HEK293 (cell line): ENCODE measurements around the gene ZNHIT1.

Source experiments
- CTCF ChIA-PET: fragments of 350-600 bp; formaldehyde crosslinking; extraction: SDS; loops from one replicate; lab custom pipeline; 2021; ENCODE audit warnings: antibody characterized with exemption; lab: Yijun Ruan, JAX
- POLR2A ChIA-PET: fragments of 300-600 bp; formaldehyde crosslinking; extraction: SDS; loops from one replicate; lab custom pipeline; 2020; ENCODE audit warnings: antibody characterized with exemption, inconsistent platforms; lab: Yijun Ruan, JAX
- H3K27ac ChIP-seq: fragments of 200-500 bp; sonication (Bioruptor generic); 2 replicates; pipeline ENCODE4 v1.5.1; 2014; ENCODE audit warnings: low read depth, low read length, control low read depth, inconsistent platforms; ENCODE audit errors: extremely low read depth
- H3K36me3 ChIP-seq, 2 experiments: fragments of 200-500 bp in 1 of 2; sonication (Bioruptor generic) in 1 of 2; 1 replicate in 1 of 2; 2 replicates in 1 of 2; pipeline ENCODE4 v1.5.1; 2014 to 2017; ENCODE audit warnings: inconsistent platforms in 2 of 2, low read length in 2 of 2; ENCODE audit not compliant: control insufficient read depth in 2 of 2, insufficient read depth in 1 of 2
- H3K4me1 ChIP-seq: fragments of 200-500 bp; sonication (Bioruptor generic); 2 replicates; pipeline ENCODE4 v1.5.1; 2014; ENCODE audit warnings: mild to moderate bottlenecking, low read length, inconsistent platforms; ENCODE audit not compliant: control insufficient read depth, insufficient read depth
- H3K4me3 ChIP-seq: 2 replicates; pipeline ENCODE4 v1.5.1; 2011; ENCODE audit warnings: low read depth, mild to moderate bottlenecking, control low read depth, low read length, moderate library complexity
- H3K9me3 ChIP-seq: fragments of 200-500 bp; sonication (Bioruptor generic); 2 replicates; pipeline ENCODE4 v1.5.1; 2014; ENCODE audit warnings: low read depth, low read length, inconsistent platforms; ENCODE audit not compliant: control insufficient read depth, insufficient read depth
- GLIS2 ChIP-seq: fragments of 450-650 bp; formaldehyde crosslinking; IDR thresholded peaks from 2 replicates; pipeline ENCODE4 v1.5.1; 2016; ENCODE audit warnings: missing biosample characterization, missing genetic modification characterization
- HOXD13 ChIP-seq: sonication (generic); formaldehyde crosslinking; IDR thresholded peaks from 2 replicates; pipeline ENCODE4 v1.8.0; 2022; ENCODE audit warnings: missing genetic modification reagents, borderline replicate concordance
- MEIS1 ChIP-seq: sonication (generic); formaldehyde crosslinking; IDR thresholded peaks from 2 replicates; pipeline ENCODE4 v1.8.1; 2022; ENCODE audit warnings: missing genetic modification reagents, mild to moderate bottlenecking, borderline replicate concordance
- MZF1 ChIP-seq: fragments of 450-650 bp; formaldehyde crosslinking; IDR thresholded peaks from 2 replicates; pipeline ENCODE4 v1.5.1; 2017; ENCODE audit warnings: missing biosample characterization, missing genetic modification characterization, borderline replicate concordance
- SP3 ChIP-seq: fragments of 450-650 bp; formaldehyde crosslinking; IDR thresholded peaks from 2 replicates; pipeline ENCODE4 v1.5.1; 2016; ENCODE audit warnings: missing biosample characterization, missing genetic modification characterization
- YY2 ChIP-seq: fragments of 450-650 bp; formaldehyde crosslinking; IDR thresholded peaks from 2 replicates; pipeline ENCODE4 v1.5.1; 2016; ENCODE audit warnings: missing biosample characterization, missing genetic modification characterization
- ZBTB20 ChIP-seq: fragments of 450-650 bp; formaldehyde crosslinking; IDR thresholded peaks from 2 replicates; pipeline ENCODE4 v1.5.1; 2016; ENCODE audit warnings: missing biosample characterization, missing genetic modification characterization
- ZFP41 ChIP-seq: fragments of 450-650 bp; formaldehyde crosslinking; IDR thresholded peaks from 2 replicates; pipeline ENCODE4 v1.5.1; 2016; ENCODE audit warnings: missing biosample characterization, missing genetic modification characterization, borderline replicate concordance
- ZNF140 ChIP-seq: fragments of 450-650 bp; formaldehyde crosslinking; IDR thresholded peaks from 2 replicates; pipeline ENCODE4 v1.5.1; 2016; ENCODE audit warnings: missing biosample characterization, missing genetic modification characterization
- ZNF2 ChIP-seq: fragments of 450-650 bp; formaldehyde crosslinking; IDR thresholded peaks from 2 replicates; pipeline ENCODE4 v1.5.1; 2016; ENCODE audit warnings: missing biosample characterization, missing genetic modification characterization
- ZNF248 ChIP-seq: fragments of 450-650 bp; formaldehyde crosslinking; IDR thresholded peaks from 2 replicates; pipeline ENCODE4 v1.5.1; 2017; ENCODE audit warnings: missing biosample characterization, missing genetic modification characterization
- ZNF266 ChIP-seq: fragments of 450-650 bp; formaldehyde crosslinking; IDR thresholded peaks from 2 replicates; pipeline ENCODE4 v1.5.1; 2016; ENCODE audit warnings: missing biosample characterization, missing genetic modification characterization, low read depth
- ZNF544 ChIP-seq: fragments of 450-650 bp; formaldehyde crosslinking; IDR thresholded peaks from 2 replicates; pipeline ENCODE4 v1.5.0; 2017; ENCODE audit warnings: missing biosample characterization, missing genetic modification characterization
- ZNF571 ChIP-seq: fragments of 450-650 bp; formaldehyde crosslinking; IDR thresholded peaks from 2 replicates; pipeline ENCODE4 v1.5.0; 2017; ENCODE audit warnings: missing biosample characterization, missing genetic modification characterization
- ZNF600 ChIP-seq: fragments of 450-650 bp; formaldehyde crosslinking; IDR thresholded peaks from 2 replicates; pipeline ENCODE4 v1.5.1; 2016; ENCODE audit warnings: missing biosample characterization, missing genetic modification characterization
- ZNF701 ChIP-seq: fragments of 450-650 bp; formaldehyde crosslinking; IDR thresholded peaks from 2 replicates; pipeline ENCODE4 v1.5.1; 2016; ENCODE audit warnings: missing biosample characterization, missing genetic modification characterization
- ZSCAN30 ChIP-seq: fragments of 450-650 bp; IDR thresholded peaks from 2 replicates; pipeline ENCODE4 v1.5.1; 2018; ENCODE audit warnings: missing biosample characterization, mild to moderate bottlenecking, missing genetic modification characterization, moderate library complexity
- TF ChIP-seq, protein P1 (sequence below): fragments of 450-650 bp; formaldehyde crosslinking; IDR thresholded peaks from 2 replicates; pipeline ENCODE4 v1.5.1; 2017; ENCODE audit warnings: missing biosample characterization, missing genetic modification characterization

The ZNHIT1 gene

GRCh38 chr7:101207459-101207858 is 10.5 kb upstream of the ZNHIT1 start:
- CTCF ChIA-PET, result no interaction called here
- Histone ChIP-seq H3K4me1 (no peaks in the 10 kb centered on the region), H3K27ac (no peak overlapping the region), H3K9me3 (no peaks in the 10 kb centered on the region)
- TF ChIP-seq ZFP41 (tag by site-specific recombination), result no peak
- TF ChIP-seq, all 188 proteins: peak for 0
- Histone ChIP-seq H3K36me3 (peaks cover 0 to 30% of the 10 kb centered on the region in 2 experiments; a peak in 2 of 3 replicates), H3K4me3 (no peak overlapping the region)
- POLR2A ChIA-PET, result interaction anchor here (0.5 kb wide), 1 partner anchor 21 kb away, joined by 3 read pairs; no protein-coding TSS in a partner anchor

- Histone ChIP-seq H3K27ac (no peak overlapping the region), H3K9me3 (no peaks in the 10 kb centered on the region), H3K4me1 (no peaks in the 10 kb centered on the region), H3K4me3 (no peak overlapping the region), H3K36me3 (peaks cover 0 to 30% of the 10 kb centered on the region in 2 experiments; a peak in 2 of 3 replicates)
- CTCF ChIA-PET, result interaction anchor here (1.0 to 1.1 kb wide), 2 partner anchors 9 to 16 kb away, joined by 3 to 4 read pairs; partner anchors contain the start of genes PLOD3 and ZNHIT1
- POLR2A ChIA-PET, result interaction anchor here (0.6 to 1.3 kb wide), 2 partner anchors 9 to 62 kb away, joined by 5 to 10 read pairs; partner anchors contain the start of genes PLOD3 and ZNHIT1
- TF ChIP-seq ZNF600 (tag by site-specific recombination) (peak; percentile 69), ZNF571 (tag by site-specific recombination) (no peak)
- TF ChIP-seq, all 188 proteins: peak for 1
Observed at GRCh38 chr7:101208794-101209193, 9.2 kb upstream of the ZNHIT1 start.

DNA sequence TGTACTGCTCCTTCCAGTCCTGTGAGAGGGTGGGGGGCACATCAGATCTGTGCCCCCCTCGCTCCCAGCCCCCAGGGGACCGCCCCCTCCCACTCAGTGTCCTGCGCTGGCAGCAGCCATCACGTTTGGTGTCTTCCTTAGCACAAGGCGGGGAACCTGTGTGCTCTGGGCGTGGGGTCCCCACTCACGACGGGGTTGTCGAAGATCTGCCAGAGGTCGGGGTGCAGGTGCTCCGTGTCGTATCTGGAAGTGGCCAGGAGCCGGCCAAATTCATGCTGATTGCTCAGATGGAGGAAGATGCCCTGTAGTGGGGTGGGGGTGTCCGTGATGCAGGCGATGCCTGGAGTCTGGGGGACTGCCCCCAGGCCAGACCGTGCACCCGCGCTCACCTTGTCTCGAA is 7.8 kb upstream of the ZNHIT1 start:
- TF ChIP-seq ZBTB20 (tag by site-specific recombination) (no peak), GLIS2 (tag by site-specific recombination) (0 out of 2 replicates have a peak, but pooled peaks have one; percentile 29)
- Histone ChIP-seq H3K4me1 (0 out of 2 replicates have a peak, but pooled peaks cover 3% of the 10 kb centered on the region), H3K36me3 (peaks cover 3 to 34% of the 10 kb centered on the region in 2 experiments; a peak in 2 of 3 replicates), H3K27ac (no peak overlapping the region), H3K4me3 (no peak overlapping the region), H3K9me3 (no peaks in the 10 kb centered on the region)
- CTCF ChIA-PET, result interaction anchor here (1.0 kb wide), 1 partner anchor 17 kb away, joined by 3 read pairs; no protein-coding TSS in a partner anchor
- POLR2A ChIA-PET, result no interaction called here

GRCh38 chr7:101211501-101211900 is 6.5 kb upstream of the ZNHIT1 start:
- Histone ChIP-seq H3K27ac (no peak overlapping the region), H3K4me3 (no peak overlapping the region), H3K4me1 (0 out of 2 replicates have a peak, but pooled peaks cover 3% of the 10 kb centered on the region), H3K36me3 (peaks cover 3 to 40% of the 10 kb centered on the region in 2 experiments; a peak in 2 of 3 replicates), H3K9me3 (no peaks in the 10 kb centered on the region)
- TF ChIP-seq MEIS1 (no peak), MZF1 (no peak), ZNF266 (tag by site-specific recombination) (no peak), YY2 (no peak), ZNF571 (tag by site-specific recombination) (no peak), ZNF248 (tag by site-specific recombination) (no peak)
- TF ChIP-seq, protein P1, sequence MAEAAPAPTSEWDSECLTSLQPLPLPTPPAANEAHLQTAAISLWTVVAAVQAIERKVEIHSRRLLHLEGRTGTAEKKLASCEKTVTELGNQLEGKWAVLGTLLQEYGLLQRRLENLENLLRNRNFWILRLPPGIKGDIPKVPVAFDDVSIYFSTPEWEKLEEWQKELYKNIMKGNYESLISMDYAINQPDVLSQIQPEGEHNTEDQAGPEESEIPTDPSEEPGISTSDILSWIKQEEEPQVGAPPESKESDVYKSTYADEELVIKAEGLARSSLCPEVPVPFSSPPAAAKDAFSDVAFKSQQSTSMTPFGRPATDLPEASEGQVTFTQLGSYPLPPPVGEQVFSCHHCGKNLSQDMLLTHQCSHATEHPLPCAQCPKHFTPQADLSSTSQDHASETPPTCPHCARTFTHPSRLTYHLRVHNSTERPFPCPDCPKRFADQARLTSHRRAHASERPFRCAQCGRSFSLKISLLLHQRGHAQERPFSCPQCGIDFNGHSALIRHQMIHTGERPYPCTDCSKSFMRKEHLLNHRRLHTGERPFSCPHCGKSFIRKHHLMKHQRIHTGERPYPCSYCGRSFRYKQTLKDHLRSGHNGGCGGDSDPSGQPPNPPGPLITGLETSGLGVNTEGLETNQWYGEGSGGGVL (tag by site-specific recombination), result no peak
- ChIA-PET POLR2A (no interaction called here), CTCF (no interaction called here)

DNA sequence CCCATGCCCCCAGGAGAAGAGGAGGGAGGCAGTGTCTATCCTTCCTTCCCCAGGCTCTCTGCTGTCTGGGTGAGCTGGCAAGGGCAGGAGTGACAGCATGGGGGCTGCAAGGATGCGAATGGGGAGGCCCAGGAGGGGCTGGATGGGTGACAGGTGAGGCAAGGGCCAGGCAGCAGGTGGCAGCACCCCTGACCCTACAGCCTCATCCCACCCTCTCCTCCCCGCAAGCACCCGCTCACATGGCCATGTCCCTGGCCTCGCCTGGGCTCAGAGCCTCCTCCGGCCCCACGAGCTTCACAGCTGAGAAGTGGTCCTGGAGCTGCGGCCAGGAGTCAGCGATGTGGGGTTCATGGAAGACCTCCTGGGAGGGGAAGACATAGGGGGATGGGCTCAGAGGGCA is 6.0 kb upstream of the ZNHIT1 start:
- ChIA-PET POLR2A (no interaction called here), CTCF (no interaction called here)
- Histone ChIP-seq H3K27ac (no peak overlapping the region), H3K36me3 (peaks cover 3 to 40% of the 10 kb centered on the region in 2 experiments; a peak in 2 of 3 replicates), H3K4me3 (no peak overlapping the region), H3K9me3 (no peaks in the 10 kb centered on the region), H3K4me1 (0 out of 2 replicates have a peak, but pooled peaks cover 3% of the 10 kb centered on the region)
- TF ChIP-seq ZNF544 (tag by site-specific recombination) (no peak), HOXD13 (CRISPR knock-in tag) (no peak), ZNF140 (tag by site-specific recombination) (no peak), ZNF701 (tag by site-specific recombination) (no peak), MEIS1 (no peak), ZSCAN30 (no peak), SP3 (no peak), ZNF2 (no peak)
